ACC112 (cell line): ENCODE measurements around the gene ABCA4.

Experiments used
- H2AFZ ChIP-seq: fragments of 200-600 bp; sonication (generic); one replicate; pipeline ENCODE4 v1.6.0; 2017; ENCODE audit warnings: antibody characterized with exemption, low read length; ENCODE audit not compliant: unreplicated experiment
- H3K27ac ChIP-seq: fragments of 200-600 bp; sonication (generic); 2 replicates; pipeline ENCODE4 v1.5.1; 2014; ENCODE audit warnings: low read depth, mild to moderate bottlenecking, antibody characterized with exemption, low read length, moderate library complexity
- H3K27me3 ChIP-seq: fragments of 200-600 bp; sonication (generic); 2 replicates; pipeline ENCODE4 v1.6.1; 2014; ENCODE audit warnings: mild to moderate bottlenecking, antibody characterized with exemption, low read length, moderate library complexity, mixed read lengths; ENCODE audit not compliant: insufficient read depth
- H3K36me3 ChIP-seq: fragments of 200-600 bp; sonication (generic); 2 replicates; pipeline ENCODE4 v1.6.1; 2016; ENCODE audit warnings: mild to moderate bottlenecking, antibody characterized with exemption, low read length, moderate library complexity, mixed read lengths; ENCODE audit not compliant: insufficient read depth
- H3K4me1 ChIP-seq: fragments of 200-600 bp; sonication (generic); one replicate; pipeline ENCODE4 v1.6.1; 2016; ENCODE audit warnings: low read length, mixed read lengths; ENCODE audit not compliant: insufficient read depth, unreplicated experiment, control insufficient read depth
- H3K4me3 ChIP-seq: fragments of 200-600 bp; sonication (generic); 2 replicates; pipeline ENCODE4 v1.5.1; 2014; ENCODE audit warnings: mild to moderate bottlenecking, low read depth, low read length
- H3K79me2 ChIP-seq: fragments of 200-600 bp; sonication (generic); one replicate; pipeline ENCODE4 v1.6.0; 2016; ENCODE audit warnings: low read length; ENCODE audit not compliant: control insufficient read depth, unreplicated experiment, insufficient read depth

ABCA4 gene

GRCh38 chr1:94055459-94056122 lies 65.4 kb downstream of the ABCA4 start:
- Histone ChIP-seq H3K4me3 (no peak overlapping the region), H3K27me3 (no peaks in the 10 kb centered on the region), H2AFZ (no peak overlapping the region), H3K4me1 (peaks cover 20% of the 10 kb centered on the region), H3K36me3 (no peaks in the 10 kb centered on the region), H3K27ac (no peak overlapping the region), H3K79me2 (no peaks in the 10 kb centered on the region)

GRCh38 chr1:94050675-94051074 lies 70.3 kb downstream of the ABCA4 start:
- Histone ChIP-seq H3K27me3 (no peaks in the 10 kb centered on the region), H3K4me1 (peaks cover 23% of the 10 kb centered on the region), H2AFZ (no peak overlapping the region), H3K4me3 (no peak overlapping the region), H3K27ac (no peak overlapping the region), H3K79me2 (no peaks in the 10 kb centered on the region), H3K36me3 (no peaks in the 10 kb centered on the region)

- Histone ChIP-seq H3K79me2 (no peaks in the 10 kb centered on the region), H3K4me3 (no peak overlapping the region), H3K36me3 (no peaks in the 10 kb centered on the region), H3K27me3 (no peaks in the 10 kb centered on the region), H3K27ac (no peak overlapping the region), H3K4me1 (peaks cover 19% of the 10 kb centered on the region), H2AFZ (no peak overlapping the region)
These were observed 70.7 kb downstream of the ABCA4 start for GRCh38 chr1:94050254-94050653.

- Histone ChIP-seq H3K27me3 (no peaks in the 10 kb centered on the region), H3K36me3 (no peaks in the 10 kb centered on the region), H3K4me1 (peaks cover 20% of the 10 kb centered on the region), H2AFZ (no peak overlapping the region), H3K79me2 (no peaks in the 10 kb centered on the region), H3K4me3 (no peak overlapping the region), H3K27ac (no peak overlapping the region)
These were observed 71.2 kb downstream of the ABCA4 start for GRCh38 chr1:94049791-94050190.

- no peaks in the 10 kb centered on the region for H3K36me3 ChIP-seq
- no peak overlapping the region for H3K27ac ChIP-seq
- H2AFZ ChIP-seq: no peak overlapping the region
- no peaks in the 10 kb centered on the region for H3K79me2 ChIP-seq
- peaks cover 27% of the 10 kb centered on the region for H3K4me1 ChIP-seq
- no peaks in the 10 kb centered on the region for H3K27me3 ChIP-seq
- H3K4me3 ChIP-seq: no peak overlapping the region
These were observed 72.4 kb downstream of the ABCA4 start for GRCh38 chr1:94048413-94049164.

GRCh38 chr1:94047949-94048348 lies 73.0 kb downstream of the ABCA4 start:
- Histone ChIP-seq H3K4me1 (peaks cover 27% of the 10 kb centered on the region), H3K36me3 (no peaks in the 10 kb centered on the region), H2AFZ (no peak overlapping the region), H3K27me3 (no peaks in the 10 kb centered on the region), H3K4me3 (no peak overlapping the region), H3K27ac (no peak overlapping the region), H3K79me2 (no peaks in the 10 kb centered on the region)

GRCh38 chr1:94045465-94046056 lies 75.4 kb downstream of the ABCA4 start:
- peaks cover 18% of the 10 kb centered on the region for H3K4me1 ChIP-seq
- no peaks in the 10 kb centered on the region for H3K36me3 ChIP-seq
- H3K4me3 ChIP-seq: peak overlapping the region; percentile 31; the same call in 1 of the 2 replicates
- H3K27me3 ChIP-seq: no peaks in the 10 kb centered on the region
- peak overlapping the region; percentile 32 for H2AFZ ChIP-seq
- no peaks in the 10 kb centered on the region for H3K79me2 ChIP-seq
- no peak overlapping the region for H3K27ac ChIP-seq

GRCh38 chr1:94044891-94045290 lies 76.1 kb downstream of the ABCA4 start:
- no peaks in the 10 kb centered on the region for H3K79me2 ChIP-seq
- no peak overlapping the region for H3K27ac ChIP-seq
- no peaks in the 10 kb centered on the region for H3K36me3 ChIP-seq
- peaks cover 16% of the 10 kb centered on the region for H3K4me1 ChIP-seq
- no peak overlapping the region for H2AFZ ChIP-seq
- H3K27me3 ChIP-seq: no peaks in the 10 kb centered on the region
- H3K4me3 ChIP-seq: no peak overlapping the region

GRCh38 chr1:94044290-94044790 lies 76.6 kb downstream of the ABCA4 start:
- no peaks in the 10 kb centered on the region for H3K79me2 ChIP-seq

GRCh38 chr1:94043738-94044289 lies 77.1 kb downstream of the ABCA4 start:
- no peaks in the 10 kb centered on the region for H3K27me3 ChIP-seq
- H3K27ac ChIP-seq: no peak overlapping the region
- H3K79me2 ChIP-seq: no peaks in the 10 kb centered on the region
- H2AFZ ChIP-seq: no peak overlapping the region
- H3K36me3 ChIP-seq: no peaks in the 10 kb centered on the region
- H3K4me3 ChIP-seq: no peak overlapping the region
- peaks cover 22% of the 10 kb centered on the region for H3K4me1 ChIP-seq

More at GRCh38 chr1:94044290-94044790, 76.6 kb downstream of the ABCA4 start:
- no peaks in the 10 kb centered on the region for H3K27me3 ChIP-seq
- H3K4me3 ChIP-seq: no peak overlapping the region
- no peaks in the 10 kb centered on the region for H3K36me3 ChIP-seq
- peak overlapping the region; percentile 76 for H2AFZ ChIP-seq
- no peak overlapping the region for H3K27ac ChIP-seq
- H3K4me1 ChIP-seq: peaks cover 19% of the 10 kb centered on the region
